ENCODE measurements around the gene SUSD3.

Gene SUSD3

DNA sequence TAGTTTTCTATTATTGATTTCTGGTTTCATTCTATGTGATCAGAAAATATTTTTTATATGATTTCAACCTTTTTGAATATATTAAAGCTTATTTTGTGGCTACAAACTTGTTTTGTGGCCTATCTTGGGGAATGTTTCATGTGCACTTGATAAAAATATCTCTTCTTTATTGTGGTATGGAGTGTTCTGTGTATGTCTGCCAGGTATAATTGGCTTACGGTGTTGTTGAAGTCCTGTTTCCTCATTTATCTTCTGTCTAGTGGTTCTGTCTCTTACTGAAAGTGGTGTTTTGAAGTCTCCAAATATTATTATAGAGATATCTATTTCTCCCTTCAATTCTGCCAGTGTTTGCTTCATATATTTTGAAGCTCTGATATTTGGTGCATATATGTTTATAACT lies 47.1 kb downstream of the SUSD3 start:
- TF ChIP-seq, protein P1, sequence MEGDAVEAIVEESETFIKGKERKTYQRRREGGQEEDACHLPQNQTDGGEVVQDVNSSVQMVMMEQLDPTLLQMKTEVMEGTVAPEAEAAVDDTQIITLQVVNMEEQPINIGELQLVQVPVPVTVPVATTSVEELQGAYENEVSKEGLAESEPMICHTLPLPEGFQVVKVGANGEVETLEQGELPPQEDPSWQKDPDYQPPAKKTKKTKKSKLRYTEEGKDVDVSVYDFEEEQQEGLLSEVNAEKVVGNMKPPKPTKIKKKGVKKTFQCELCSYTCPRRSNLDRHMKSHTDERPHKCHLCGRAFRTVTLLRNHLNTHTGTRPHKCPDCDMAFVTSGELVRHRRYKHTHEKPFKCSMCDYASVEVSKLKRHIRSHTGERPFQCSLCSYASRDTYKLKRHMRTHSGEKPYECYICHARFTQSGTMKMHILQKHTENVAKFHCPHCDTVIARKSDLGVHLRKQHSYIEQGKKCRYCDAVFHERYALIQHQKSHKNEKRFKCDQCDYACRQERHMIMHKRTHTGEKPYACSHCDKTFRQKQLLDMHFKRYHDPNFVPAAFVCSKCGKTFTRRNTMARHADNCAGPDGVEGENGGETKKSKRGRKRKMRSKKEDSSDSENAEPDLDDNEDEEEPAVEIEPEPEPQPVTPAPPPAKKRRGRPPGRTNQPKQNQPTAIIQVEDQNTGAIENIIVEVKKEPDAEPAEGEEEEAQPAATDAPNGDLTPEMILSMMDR (conservative IDR thresholded peaks at IDR 0.05; ENCODE audit: low read depth) = no peak
- ChIA-PET POLR2A (ENCODE audit: low non-redundant PET) (interaction anchor here (0.6 kb wide), 1 partner anchor 9 kb away, joined by 7 read pairs; no protein-coding TSS in a partner anchor), CTCF (interaction anchor here (0.7 to 1.4 kb wide), 2 partner anchors 14 to 22 kb away, joined by 3 to 5 read pairs; no protein-coding TSS in a partner anchor)
- DNase-seq (ENCODE audit: low spot score) = no peak
- no peak overlapping the region for H3K27ac ChIP-seq

- no peak for DNase-seq (ENCODE audit: low spot score)
- ChIA-PET POLR2A (ENCODE audit: low non-redundant PET) (interaction anchor here (0.5 kb wide), 1 partner anchor 1980 kb away, joined by 4 read pairs; no protein-coding TSS in a partner anchor), CTCF (interaction anchor here (0.6 to 1.4 kb wide), 5 partner anchors 15 to 314 kb away, joined by 3 to 13 read pairs (median 4); no protein-coding TSS in a partner anchor)
- TF ChIP-seq, protein P1 (conservative IDR thresholded peaks at IDR 0.05; ENCODE audit: low read depth) = no peak
- peak overlapping the region; percentile 68; the same call in 1 of the 2 replicates for H3K27ac ChIP-seq
Observed at GRCh38 chr9:93107151-93107824, 48.8 kb downstream of the SUSD3 start.

- DNase-seq (ENCODE audit: low spot score) = no peak
- POLR2A ChIA-PET (ENCODE audit: low non-redundant PET) = no interaction called here
- CTCF ChIA-PET = interaction anchor here (0.6 to 1.4 kb wide), 3 partner anchors 15 to 104 kb away, joined by 3 to 4 read pairs (median 4); no protein-coding TSS in a partner anchor
- peak overlapping the region; percentile 68 for H3K27ac ChIP-seq
- TF ChIP-seq, protein P1 (conservative IDR thresholded peaks at IDR 0.05; ENCODE audit: low read depth) = no peak
Observed at GRCh38 chr9:93107825-93108161, 49.3 kb downstream of the SUSD3 start.

GRCh38 chr9:93108291-93109041 lies 50.0 kb downstream of the SUSD3 start:
- ChIA-PET POLR2A (ENCODE audit: low non-redundant PET) (interaction anchor here (0.9 kb wide), 1 partner anchor 197 kb away, joined by 3 read pairs; no protein-coding TSS in a partner anchor), CTCF (interaction anchor here (0.5 to 2.3 kb wide), 28 partner anchors 10 to 670 kb away, joined by 3 to 22 read pairs (median 4); partner anchors contain the start of gene NINJ1)
- TF ChIP-seq, protein P1 (conservative IDR thresholded peaks at IDR 0.05; ENCODE audit: low read depth) = no peak
- DNase-seq (ENCODE audit: low spot score) = no peak
- H3K27ac ChIP-seq = peak overlapping the region; percentile 68

GRCh38 chr9:93110311-93110855 lies 51.9 kb downstream of the SUSD3 start:
- POLR2A ChIA-PET (ENCODE audit: low non-redundant PET) = no interaction called here
- peak overlapping the region; percentile 68 for H3K27ac ChIP-seq
- TF ChIP-seq, protein P1 (conservative IDR thresholded peaks at IDR 0.05; ENCODE audit: low read depth) = no peak
- no peak for DNase-seq (ENCODE audit: low spot score)
- CTCF ChIA-PET = interaction anchor here (0.6 to 2.3 kb wide), 9 partner anchors 9 to 197 kb away, joined by 3 to 21 read pairs (median 3); partner anchors contain the start of gene NINJ1

- H3K27ac ChIP-seq = peak overlapping the region; percentile 68
- DNase-seq (ENCODE audit: low spot score) = no peak
- ChIA-PET POLR2A (ENCODE audit: low non-redundant PET) (no interaction called here), CTCF (interaction anchor here (0.6 to 1.0 kb wide), 4 partner anchors 9 to 194 kb away, joined by 3 read pairs; no protein-coding TSS in a partner anchor)
- TF ChIP-seq, protein P1 (conservative IDR thresholded peaks at IDR 0.05; ENCODE audit: low read depth) = no peak
Observed at GRCh38 chr9:93111001-93111370, 52.5 kb downstream of the SUSD3 start.
